GM19099 (cell line): Measurements from ENCODE around the gene MEX3C.

Experiments
- POLR2A ChIP-seq: IDR thresholded peaks from 3 replicates; pipeline ENCODE4 v1.6.1; 2011; ENCODE audit warnings: low read depth; ENCODE audit not compliant: insufficient read length; ENCODE audit errors: extremely low read depth

The MEX3C gene

GRCh38 chr18:51168960-51169662 lies 28.4 kb downstream of the MEX3C start:
- TF ChIP-seq POLR2A: no peak

- TF ChIP-seq POLR2A: no peak
These were observed 29.3 kb downstream of the MEX3C start for GRCh38 chr18:51168026-51168742.

- TF ChIP-seq POLR2A: no peak
These were observed 32.2 kb downstream of the MEX3C start for GRCh38 chr18:51165296-51165695.

GRCh38 chr18:51164761-51165281 lies 32.7 kb downstream of the MEX3C start:
- no peak for TF ChIP-seq POLR2A

GRCh38 chr18:51164342-51164741 lies 33.1 kb downstream of the MEX3C start:
- no peak for TF ChIP-seq POLR2A

- TF ChIP-seq POLR2A: no peak
These were observed 33.9 kb downstream of the MEX3C start for GRCh38 chr18:51163543-51163942.

GRCh38 chr18:51162617-51163016 lies 34.9 kb downstream of the MEX3C start:
- no peak for TF ChIP-seq POLR2A

GRCh38 chr18:51160646-51161045 lies 36.8 kb downstream of the MEX3C start:
- no peak for TF ChIP-seq POLR2A

- TF ChIP-seq POLR2A: no peak
These were observed 40.3 kb downstream of the MEX3C start for GRCh38 chr18:51157215-51157614.

- TF ChIP-seq POLR2A: no peak
These were observed 42.9 kb downstream of the MEX3C start for GRCh38 chr18:51154431-51155063.

GRCh38 chr18:51153659-51154371 lies 43.7 kb downstream of the MEX3C start:
- TF ChIP-seq POLR2A: peak; percentile 48

GRCh38 chr18:51151568-51152511 lies 45.6 kb downstream of the MEX3C start:
- peak; percentile 12 for TF ChIP-seq POLR2A

- TF ChIP-seq POLR2A: no peak
These were observed 46.3 kb downstream of the MEX3C start for GRCh38 chr18:51151185-51151567.

GRCh38 chr18:51150113-51150700 lies 47.3 kb downstream of the MEX3C start:
- TF ChIP-seq POLR2A: no peak

GRCh38 chr18:51149670-51150069 lies 47.8 kb downstream of the MEX3C start:
- TF ChIP-seq POLR2A: no peak
